ENCODE data around the gene AHCYL1.

Gene AHCYL1

DNA sequence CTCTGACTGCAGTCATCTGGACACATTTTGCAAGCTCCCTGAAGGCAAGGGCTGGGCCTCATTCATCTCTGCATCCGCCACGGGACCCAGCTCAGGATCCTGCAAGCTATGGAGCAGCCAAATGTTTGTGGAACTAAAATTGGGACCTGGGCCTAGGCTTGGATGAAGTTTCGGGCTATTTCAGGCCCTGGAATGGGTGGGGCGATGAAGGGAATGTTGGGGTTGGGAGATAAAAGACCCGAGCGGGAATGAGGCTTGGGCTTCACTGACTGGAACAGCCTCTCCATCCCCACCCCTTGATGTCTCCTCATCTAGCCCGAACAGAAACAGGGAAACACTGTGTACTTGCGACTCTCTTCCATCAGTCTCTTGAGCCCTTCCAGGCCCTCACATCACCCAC lies 7.3 kb upstream of the AHCYL1 start:
- DNase-seq: no peak

DNA sequence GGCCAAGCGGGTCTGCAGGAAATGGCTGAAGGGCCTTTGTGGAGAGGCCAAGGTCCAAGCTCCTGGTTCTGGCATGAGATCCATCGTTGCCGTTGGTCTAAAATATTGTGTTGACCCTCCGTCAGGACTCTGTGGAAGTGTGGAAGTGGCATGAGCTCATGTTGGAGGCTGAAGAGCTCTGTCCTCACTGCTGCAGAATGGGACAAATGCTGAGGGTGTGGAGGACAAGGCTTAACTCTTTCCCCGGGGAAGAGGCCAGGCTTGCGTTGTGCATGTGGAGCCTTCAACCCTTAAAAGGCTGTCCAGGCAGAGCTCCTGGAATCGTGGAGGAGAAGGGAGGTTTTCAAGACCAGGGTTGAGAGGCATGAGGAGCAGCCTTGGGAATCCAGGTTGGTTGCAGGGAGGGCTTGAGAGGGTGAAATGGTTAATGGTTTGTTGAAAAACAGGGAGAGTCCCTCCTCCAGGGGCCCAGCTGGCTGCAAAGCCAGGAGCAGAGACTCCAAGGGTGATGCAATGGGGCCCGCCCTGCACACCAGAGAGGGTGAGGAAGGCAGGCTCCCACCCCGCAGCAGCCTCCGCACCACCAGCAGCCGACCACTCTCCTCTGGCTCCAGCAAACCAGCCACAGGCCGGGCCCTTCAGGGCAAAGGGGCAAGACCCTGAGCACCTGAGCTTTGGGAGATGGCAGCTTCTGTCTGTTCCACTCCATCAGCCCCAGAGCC lies 6.7 kb upstream of the AHCYL1 start:
- no peak for DNase-seq

DNA sequence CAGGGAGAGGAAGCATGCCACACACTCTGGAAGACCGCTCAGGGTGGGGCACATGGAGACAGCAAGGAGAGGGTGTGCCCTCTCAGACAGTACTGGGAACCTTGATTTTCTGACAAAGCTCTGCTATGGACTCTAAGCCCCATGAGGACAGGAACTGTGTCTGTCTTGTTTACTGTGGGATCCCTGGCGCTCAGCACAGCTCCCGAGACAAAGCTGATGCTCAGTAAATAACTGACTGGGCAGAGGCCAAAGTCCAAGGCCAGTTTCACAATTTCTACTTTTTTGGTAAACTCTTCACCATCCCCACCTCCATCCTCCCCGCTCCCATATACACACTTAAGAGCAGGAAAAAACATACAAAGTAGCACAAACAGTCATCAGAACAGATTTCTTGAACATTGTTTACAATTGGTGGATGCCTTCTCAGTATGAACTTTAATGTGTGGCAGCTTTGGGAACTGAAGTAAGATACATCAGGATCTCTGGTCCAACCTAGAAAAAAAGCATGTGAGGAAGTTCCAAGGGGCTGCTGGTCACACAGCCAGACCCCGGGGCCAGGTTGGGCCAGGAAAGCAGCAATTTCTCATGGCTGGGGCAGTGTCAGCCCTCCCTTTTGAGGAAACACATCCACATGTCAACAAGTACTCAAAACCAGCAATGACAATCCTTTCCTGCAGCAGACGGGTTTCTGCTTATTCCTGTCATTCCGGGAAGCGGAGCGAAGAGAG lies 5.6 kb upstream of the AHCYL1 start:
- no peak for DNase-seq

DNA sequence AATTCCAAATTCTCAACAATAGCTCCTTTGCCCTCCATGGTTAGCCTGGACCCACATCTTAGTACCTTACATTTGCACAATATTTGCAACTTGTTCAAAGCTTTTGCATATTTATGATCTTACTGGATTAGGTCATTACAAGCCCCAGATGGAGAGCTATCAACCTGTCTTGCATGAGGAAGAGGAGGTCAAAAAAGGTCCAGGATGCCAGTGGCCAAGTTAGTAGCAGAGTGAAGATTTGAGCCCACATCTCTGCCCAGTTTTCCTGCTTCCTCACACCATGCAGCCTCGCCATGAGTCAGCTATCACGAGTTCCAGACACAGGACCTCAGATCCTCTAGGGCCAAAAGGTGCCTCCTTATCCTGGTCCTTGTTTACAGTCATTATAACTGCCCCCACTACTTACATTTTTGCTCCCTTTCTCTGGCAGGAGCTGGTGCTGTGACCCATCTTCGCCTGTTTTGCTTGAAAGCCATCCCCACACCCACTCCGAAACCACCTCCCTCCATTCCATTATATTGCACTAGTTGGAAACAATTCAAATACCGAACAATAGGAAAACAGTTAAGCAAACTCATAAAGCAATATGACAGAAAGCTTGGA lies 5.0 kb upstream of the AHCYL1 start:
- no peak for DNase-seq

DNA sequence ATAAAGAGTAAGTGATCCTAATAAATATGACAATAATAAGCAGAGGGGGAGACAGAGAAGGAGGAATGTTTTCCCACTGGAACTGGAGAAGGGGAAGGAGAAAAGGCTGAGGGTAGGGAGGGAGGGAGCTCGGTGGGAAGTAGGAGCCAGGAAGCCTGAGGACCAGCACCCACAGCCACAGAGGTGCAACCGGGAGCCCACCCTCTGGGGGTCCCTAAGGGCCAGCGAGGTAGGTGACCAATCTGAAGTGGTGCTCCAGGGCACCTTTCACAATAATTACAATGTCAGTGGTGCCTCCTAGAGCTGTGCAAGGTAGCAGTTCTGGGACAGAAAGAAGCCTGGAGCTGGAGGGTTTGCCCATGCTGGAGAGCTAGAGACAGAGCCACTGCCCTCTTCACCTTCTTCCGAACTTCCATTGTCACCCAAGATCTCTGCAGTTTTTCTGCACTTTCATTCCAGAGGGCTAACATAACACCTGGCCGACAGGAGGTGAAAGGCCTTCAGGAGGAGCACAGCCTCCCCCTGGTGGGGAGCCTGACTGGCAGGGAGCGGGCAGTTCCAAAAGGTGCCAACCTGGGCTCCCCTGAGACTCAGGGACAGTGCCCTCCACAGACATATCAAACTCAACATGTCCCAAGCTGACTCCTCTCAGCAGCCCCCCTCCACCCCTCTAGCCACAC lies 4.1 kb upstream of the AHCYL1 start:
- no peak for DNase-seq

DNA sequence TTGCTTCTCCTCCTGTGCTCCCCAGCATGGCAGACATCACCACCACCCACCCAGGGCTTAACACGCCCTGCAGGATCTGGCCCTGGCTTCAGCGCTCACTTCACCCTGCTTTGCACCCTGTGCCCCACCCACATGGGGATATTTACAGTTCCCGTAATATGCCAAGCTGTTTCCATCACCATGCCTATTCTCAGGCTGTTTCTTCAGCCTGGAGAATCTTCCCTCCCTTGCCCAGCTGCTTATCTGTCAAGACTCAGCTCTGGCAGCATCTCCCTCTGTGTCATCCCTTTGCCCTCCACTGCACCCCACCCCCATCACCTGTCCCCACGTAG lies 3.6 kb upstream of the AHCYL1 start:
- DNase-seq: no peak

DNA sequence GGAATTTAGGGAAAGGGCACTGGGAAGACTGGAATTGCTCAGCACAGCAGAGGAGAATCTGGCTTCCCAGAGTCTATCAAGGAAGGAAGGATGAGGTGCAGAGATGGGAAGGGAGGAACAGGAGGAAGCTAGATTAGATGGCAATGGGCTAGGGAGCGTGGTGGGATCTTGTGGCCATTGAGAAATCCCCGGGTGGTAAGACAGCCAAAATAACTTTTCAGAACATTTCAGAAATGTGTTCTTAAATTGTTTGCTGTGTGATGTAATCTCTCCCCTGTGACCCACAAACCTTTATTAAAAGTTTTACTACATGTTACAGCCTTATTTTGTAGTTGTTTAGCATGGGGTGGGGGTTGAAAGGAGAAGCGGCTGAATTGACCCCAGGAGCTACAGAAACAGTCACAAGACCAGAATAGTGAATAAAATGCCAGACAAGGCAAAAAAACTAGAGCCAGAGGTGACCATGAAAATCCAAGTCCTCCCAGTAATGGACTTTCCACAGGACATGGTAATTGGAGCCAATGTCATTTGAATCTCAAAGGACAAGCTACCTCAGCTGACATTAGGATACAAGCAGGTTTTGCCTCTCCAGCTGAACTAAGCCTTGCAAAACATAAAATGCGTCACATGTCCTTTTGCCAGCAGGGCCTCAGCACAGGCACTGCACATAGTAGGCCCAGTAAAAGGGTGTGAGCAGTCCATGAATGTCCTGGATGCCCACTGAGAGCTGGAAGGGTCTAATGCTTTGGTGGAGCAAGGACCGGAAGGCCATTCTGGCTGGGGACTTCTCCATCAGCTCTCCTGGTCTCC lies 980 bp upstream of the AHCYL1 start:
- DNase-seq: no peak

DNA sequence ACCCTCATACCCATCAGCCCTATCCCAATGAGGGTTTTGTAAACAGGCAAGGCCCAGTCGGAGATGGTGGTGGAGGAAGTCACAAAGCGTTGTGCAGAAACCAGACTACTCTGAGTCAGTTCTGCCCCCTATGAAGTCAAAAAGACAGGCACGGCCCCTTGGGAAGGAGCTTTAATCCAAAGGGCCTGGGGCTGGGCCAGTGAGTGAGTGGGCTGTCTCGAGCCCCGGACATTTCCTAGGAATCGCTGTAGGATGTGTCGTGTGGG lies 442 bp upstream of the AHCYL1 start:
- DNase-seq: no peak

DNA sequence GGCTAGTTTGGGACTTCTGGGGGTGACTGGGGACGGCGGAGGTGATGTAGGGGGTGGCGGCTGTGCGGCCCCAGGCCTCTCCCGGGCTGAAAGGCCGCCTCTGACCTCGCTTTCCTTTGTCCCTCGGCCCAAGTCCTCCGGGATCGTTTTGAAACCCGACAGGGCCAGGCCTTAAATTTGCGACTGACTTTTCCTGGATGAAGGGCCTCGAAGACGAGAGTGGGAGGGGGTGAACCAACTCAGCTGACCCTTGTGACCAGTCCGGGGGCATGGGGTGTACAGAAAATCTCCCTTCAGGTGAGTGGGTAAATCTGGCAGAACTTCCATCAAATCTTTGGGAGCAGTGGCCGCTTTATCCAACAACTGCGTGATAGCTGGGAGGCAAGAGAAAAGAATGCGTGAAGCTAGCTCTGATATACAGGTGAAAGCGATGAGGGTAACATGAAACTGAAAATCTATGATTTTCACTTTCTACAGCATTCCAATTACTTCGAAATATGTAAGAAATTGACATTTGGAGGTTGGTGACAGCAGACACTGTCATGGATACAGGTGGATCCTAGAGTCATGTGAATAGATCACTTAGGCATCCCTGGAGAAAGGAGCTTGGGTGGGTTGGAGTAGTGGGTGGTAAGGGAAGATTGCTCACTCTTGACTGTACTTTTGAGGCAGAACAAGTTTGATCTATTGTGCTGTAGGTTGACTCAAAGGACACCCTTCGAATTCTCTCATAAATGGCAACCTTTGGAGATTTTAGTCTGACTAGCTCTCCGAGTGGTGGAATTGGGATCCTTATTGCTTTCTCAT lies 885 bp downstream of the AHCYL1 start:
- DNase-seq: no peak

DNA sequence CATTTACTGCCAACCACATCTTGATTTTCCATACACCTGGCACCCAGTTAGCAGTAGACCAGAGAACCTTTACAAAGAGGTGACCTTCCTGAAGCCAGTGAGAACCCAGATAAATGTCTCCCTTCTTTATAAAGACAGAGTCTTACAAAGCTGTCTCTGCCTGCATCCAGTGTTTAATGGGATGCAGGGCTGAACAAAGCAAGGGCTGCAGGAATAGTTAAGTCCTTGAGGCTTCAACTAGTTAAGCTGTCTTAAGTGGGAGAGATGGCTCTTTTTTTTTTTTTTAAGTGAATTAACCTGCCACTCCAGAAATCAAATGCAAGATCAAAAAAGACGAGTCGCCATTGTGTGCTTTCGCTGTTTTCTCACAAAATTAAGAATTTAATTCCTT lies 1.5 kb downstream of the AHCYL1 start:
- DNase-seq: no peak

DNA sequence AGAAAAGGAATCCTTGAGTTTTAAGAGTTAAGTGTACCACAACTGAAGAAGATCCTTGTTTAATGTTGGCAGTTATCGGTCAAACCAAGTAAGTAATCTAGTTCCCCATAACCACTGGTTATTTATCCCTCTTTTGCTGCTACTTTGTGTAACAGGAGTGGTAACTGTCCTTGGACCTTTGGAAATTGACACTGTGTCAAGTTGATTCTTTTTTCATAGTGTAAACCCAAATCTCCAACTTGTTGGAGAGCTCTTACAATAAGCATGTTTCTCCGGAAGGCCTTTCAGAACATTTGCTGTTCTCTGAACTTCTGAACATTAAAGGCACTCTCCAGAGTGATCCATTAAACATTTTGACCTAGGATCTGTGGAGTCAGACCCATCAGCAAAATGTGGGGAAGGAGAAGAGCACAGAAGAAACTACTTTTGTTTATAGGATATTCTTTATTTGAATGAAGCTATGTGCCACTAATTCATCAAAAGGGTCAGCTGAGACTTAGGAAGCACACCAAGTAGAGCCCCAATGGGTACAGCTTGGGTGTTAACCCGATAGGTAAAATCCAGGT lies 3.9 kb downstream of the AHCYL1 start:
- DNase-seq: no peak

DNA sequence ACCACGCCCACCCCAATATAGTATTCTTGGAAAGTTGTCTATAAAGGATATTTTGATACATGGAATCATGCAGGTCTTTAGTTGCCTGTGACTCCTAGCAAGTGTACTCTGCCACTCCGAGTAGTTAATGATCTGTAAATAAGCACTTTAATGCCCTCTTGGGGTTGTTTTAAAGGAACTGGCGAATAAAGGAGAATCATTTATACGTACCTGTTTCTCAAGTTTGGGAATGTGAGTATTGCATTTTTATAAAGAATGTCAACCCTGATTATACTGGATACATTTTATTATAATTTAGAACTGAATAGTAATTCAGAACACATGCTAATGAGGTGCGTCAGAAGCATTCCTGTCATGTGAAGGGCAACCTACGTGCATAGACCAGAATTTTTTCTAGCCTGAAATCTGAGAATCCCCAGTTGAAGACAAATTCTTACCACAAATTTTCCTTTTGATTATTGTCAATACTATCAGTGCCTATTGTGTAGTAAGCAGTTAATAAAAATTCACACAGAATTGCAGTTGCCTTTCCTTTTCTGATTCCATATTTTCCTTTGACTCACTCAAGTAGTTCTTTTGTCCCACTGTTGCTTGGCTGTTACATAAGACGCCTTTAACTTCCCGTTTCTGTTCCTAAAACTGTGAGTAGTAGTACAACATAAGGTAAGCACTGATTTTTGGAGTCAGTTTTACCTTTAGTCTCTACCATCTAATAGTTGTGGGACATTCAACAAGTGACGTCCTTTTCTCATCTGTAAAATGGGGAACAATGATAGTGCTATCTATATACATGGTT lies 5.1 kb downstream of the AHCYL1 start:
- DNase-seq: no peak

DNA sequence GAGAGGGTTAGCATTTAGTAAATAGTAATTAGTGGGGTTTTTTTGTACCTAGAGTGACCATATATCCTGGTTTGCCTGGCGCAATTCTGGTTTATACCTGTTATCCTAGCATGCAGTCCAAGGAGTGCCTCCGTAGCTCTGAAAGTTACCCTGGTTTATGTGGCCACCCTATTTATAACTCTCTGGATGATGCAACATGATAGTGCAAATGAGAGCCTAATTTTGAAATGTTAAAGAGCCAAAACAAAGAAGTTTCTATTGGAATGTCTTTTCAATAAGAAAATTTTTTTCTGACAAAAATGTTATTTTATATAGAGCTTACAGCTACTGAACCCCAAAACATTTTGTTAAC lies 5.7 kb downstream of the AHCYL1 start:
- DNase-seq: no peak

DNA sequence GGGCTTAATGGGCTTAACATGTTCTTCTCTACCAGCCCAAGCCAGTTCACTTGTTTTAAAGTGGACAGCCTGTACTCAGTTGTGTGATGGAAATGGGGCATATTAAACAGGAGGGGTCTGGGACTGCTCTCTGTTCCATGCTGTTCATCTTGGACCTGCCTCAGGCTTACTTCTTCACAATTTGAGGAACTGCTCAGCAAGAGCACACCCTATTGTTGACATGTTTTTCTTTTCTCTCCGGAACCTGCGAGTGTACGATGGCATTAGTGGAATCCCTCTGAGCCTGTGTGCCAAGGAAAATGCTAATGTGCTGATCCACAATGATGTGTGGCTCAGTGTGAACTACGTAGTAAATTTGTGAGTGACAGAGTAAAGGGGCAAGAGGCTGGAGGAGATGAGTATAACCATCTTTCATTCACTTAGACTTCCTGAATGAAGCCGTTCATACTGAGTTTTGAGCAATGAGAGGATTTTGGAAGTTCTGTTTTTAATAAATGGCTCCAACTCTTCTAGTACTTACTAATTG lies 6.9 kb downstream of the AHCYL1 start:
- DNase-seq: no peak

DNA sequence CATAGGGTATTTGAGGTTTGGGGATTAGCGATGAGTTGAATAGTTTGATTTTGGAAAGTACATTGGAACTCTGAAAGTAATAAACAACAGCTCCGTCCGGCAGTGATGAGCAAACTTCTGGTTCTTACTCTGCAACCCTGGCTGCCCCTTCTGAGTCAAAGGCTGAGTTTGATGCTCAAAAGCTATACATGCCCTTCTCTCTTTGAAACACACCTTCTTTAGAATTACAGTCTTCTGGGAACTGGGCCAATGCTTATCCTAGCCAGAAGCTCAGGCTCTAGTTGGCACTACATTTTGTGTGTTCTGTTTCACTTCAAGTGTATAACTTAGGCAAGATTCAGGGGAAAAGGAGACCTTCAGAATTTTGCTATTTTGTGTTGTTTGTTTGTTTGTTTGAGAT lies 9.3 kb downstream of the AHCYL1 start:
- no peak for DNase-seq

DNA sequence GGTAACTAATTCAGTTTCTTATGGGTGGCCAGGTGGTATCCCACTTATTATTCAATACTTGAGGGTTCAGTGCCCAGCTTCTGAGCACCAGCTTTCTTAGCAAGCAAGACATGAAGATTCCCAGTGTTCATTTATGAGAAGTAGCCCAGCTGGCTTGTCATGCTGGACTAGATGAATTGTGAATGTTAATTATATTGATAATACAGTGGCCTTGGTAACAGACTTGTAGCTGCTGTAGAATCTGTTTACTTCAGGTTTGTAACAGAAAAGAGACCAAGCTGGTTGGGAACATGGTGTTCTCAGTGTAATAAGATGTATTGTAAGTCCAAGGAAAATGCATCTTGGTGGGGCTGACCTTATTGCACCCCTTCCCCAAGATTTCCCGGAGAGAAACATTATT lies 10.1 kb downstream of the AHCYL1 start:
- no peak for DNase-seq

DNA sequence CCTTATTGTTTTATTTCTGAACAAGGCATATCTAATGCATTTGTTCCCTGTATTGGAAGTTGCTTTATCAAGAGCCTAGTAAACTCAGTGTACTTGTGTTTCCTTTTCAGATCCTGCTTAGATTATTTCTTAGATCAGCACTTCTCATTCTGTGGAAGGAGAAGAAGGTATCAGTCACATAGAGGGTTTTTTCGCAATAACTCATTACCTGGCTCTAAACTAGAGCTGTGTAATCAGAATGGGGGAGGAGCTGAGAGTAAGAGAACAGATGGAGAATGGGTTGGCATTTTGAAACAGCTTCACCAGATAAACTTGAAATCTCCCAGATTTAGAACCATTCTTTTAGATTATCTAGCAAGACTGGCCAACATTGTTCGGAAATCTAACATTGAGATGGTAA lies 11.0 kb downstream of the AHCYL1 start:
- no peak for DNase-seq

DNA sequence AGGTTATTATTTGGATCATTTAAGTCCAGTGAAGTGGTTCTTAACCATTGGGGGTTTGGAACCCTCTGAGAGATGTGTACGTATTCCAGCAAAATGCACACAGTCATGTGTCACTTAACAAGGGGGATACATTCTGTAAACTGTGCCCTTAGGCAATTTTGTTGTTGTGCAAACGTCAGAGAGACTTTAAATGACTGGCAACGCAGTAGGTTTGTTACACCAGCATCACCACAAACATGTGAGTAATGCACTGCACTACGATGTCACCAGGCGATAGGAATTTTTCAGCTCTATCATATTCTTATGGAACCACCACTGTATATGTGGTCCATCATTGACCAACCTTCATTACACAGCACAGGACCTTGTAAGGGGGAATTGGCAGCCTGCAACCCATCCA lies 11.9 kb downstream of the AHCYL1 start:
- no peak for DNase-seq

DNA sequence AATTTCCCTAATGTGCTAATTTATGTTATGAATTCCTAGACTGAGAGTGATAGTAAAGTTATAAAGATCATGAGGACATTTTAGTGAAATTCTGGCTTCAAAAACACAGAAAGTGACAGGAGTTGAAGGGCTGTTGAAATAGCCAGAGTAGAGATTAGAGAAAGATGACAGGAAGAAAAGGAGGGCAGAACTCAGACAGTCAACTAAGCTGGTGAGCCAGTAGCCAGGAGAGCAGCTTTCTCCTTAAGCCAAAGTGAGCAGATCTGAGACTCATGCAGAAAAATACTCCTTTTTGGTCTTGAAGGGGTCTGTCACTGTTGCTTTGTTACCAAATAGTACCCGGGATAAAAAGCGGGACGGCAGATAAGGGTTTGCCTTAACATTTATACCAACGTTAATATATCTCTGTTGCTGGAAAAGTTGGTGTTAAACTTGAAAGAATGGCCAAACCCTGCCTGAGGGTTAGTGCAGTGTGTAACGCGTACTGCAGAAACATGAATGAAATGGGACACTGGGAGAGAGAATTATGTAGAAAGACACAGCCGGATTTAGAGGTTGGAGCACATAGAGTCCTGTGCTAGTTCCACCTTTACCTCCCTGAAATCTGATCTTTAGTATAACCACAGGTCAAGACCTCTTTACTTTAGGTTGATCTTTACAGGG lies 12.8 kb downstream of the AHCYL1 start:
- DNase-seq: no peak

DNA sequence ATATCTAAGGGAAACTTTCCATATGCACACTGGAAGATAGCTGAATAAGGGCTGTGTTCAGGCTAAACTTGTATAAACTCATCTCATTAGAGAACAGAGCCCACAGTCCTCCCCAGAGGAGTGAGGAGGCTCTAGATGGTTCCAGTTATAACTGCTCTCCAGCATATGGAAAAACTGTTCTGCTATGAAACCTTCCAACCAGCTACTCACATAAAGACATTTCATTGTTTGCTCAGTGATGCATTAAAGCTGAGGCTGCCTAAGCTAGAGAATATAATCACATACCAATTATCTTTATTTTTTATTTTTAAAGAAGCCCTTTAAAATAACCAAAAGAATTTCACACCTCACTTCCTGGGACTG lies 13.3 kb downstream of the AHCYL1 start:
- DNase-seq: no peak

DNA sequence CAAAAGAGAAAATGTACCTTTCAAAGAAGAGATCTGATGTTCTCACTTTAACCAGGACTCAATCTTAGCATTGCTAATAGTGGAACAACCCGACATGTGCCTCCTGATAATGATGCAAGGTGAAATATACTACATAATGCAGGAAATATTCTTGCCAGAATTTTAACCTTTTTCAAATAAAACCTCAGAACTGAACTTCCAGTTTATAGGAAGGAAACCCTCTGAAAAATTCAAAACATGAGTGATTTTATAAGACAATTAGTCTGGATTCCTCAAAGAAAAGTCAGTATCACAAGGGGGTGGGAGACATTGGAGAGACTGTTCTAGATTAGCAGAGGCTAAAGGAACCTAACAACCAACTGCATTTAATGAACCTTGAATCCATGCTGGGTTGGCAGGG lies 18.1 kb downstream of the AHCYL1 start:
- no peak for DNase-seq
